Measurements from ENCODE around the gene ATXN7. TPM values are rescaled to one million over a fixed set of nuclear protein-coding genes. Genes with fewer than 3 reads are reported as not detected.

Gene ATXN7
- total RNA-seq, 1 donor from 2014 or later: 13.2 TPM

- intact Hi-C loops (cut with DNase I): loop anchor here (2.0 to 10.0 kb wide), 3 partner anchors 62 to 242 kb away; partner anchors contain the start of gene SCAANT1
- no peak for DNase-seq (ENCODE audit: low spot score in 2 of 2)
- TF ChIP-seq, protein P1, sequence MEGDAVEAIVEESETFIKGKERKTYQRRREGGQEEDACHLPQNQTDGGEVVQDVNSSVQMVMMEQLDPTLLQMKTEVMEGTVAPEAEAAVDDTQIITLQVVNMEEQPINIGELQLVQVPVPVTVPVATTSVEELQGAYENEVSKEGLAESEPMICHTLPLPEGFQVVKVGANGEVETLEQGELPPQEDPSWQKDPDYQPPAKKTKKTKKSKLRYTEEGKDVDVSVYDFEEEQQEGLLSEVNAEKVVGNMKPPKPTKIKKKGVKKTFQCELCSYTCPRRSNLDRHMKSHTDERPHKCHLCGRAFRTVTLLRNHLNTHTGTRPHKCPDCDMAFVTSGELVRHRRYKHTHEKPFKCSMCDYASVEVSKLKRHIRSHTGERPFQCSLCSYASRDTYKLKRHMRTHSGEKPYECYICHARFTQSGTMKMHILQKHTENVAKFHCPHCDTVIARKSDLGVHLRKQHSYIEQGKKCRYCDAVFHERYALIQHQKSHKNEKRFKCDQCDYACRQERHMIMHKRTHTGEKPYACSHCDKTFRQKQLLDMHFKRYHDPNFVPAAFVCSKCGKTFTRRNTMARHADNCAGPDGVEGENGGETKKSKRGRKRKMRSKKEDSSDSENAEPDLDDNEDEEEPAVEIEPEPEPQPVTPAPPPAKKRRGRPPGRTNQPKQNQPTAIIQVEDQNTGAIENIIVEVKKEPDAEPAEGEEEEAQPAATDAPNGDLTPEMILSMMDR (IDR thresholded peaks at IDR 0.05): no peak
- Histone ChIP-seq H3K27ac (peak overlapping the region; percentile 83 to 85), H3K4me3 (peak overlapping the region; percentile 86 to 95), H3K36me3 (peaks cover 20 to 27% of the 10 kb centered on the region in 2 donors), H3K9me3 (no peaks in the 10 kb centered on the region), H3K4me1 (peaks cover 6 to 19% of the 10 kb centered on the region in 2 donors), H3K27me3 (no peaks in the 10 kb centered on the region)
These were observed 159.0 kb downstream of the ATXN7 start for GRCh38 chr3:64022451-64023186.

DNA sequence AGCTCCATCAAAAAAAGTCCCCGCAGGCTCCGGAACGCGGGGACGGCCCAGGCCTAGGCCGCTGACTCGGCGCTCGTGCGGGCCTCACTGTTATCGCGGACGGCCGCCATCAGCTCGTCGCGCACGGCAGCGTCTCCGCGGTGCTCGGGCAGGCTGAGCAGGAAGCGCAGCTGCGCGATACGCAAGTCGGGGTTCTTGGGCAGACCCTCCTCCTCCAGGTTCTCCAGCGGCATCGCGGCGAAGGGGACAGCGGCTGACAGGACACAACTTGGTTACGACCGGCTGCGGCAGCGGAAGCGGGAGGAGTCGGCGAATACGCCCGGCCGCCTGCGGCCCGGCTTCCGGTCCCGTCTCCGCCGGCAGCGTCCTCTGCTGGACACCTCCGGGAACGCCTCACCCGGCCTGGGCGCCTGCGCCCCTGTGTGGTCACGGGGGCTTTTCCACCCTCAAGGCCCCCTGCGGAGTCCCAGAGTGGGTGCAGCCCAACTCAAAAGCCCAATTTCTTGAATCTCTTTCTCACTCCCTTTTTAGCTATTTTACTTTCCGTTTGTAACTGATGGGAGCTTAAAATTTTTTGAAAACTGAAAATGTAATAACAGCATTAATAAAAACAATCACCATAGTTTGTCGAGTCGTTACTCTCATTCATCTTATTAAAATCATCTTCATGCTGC is 159.7 kb downstream of the ATXN7 start, which contains the start of gene PSMD6:
TSS of gene PSMD6 (minus strand) at position 308 of the 674 bp plus-strand sequence. CDS start at position 233, 75 bp downstream.
- intact Hi-C loops (cut with DNase I): loop anchor here (2.0 to 10.0 kb wide), 3 partner anchors 63 to 241 kb away; partner anchors contain the start of gene SCAANT1
- H3K4me3 ChIP-seq: peak within 1 kb of the TSS; percentile 86 to 95

GRCh38 chr3:64023861-64024223 is 160.2 kb downstream of the ATXN7 start:
- H3K4me3 ChIP-seq: peak overlapping the region; percentile 86 to 95
- no peaks in the 10 kb centered on the region for H3K27me3 ChIP-seq
- peaks cover 10 to 15% of the 10 kb centered on the region in 2 donors for H3K36me3 ChIP-seq
- H3K27ac ChIP-seq: peak overlapping the region in 1 of 2 donors; percentile 85
- peaks cover 6 to 19% of the 10 kb centered on the region in 2 donors for H3K4me1 ChIP-seq
- intact Hi-C loops (cut with DNase I): loop anchor here (2.0 to 10.0 kb wide), 3 partner anchors 63 to 241 kb away; partner anchors contain the start of gene SCAANT1
- H3K9me3 ChIP-seq: no peaks in the 10 kb centered on the region
- TF ChIP-seq, protein P1 (IDR thresholded peaks at IDR 0.05): no peak
- DNase-seq (ENCODE audit: low spot score in 2 of 2): no peak

More for the DNA sequence above, 159.7 kb downstream of the ATXN7 start, which contains the start of gene PSMD6:
- TF ChIP-seq, protein P1 (IDR thresholded peaks at IDR 0.05): peak; percentile 98 to 100 (median 99)
- H3K9me3 ChIP-seq: no peaks in the 10 kb centered on the region
- peaks cover 13 to 20% of the 10 kb centered on the region in 2 donors for H3K36me3 ChIP-seq
- DNase-seq (ENCODE audit: low spot score in 2 of 2): peak in 1 of 2 donors; percentile 93
- H3K27ac ChIP-seq: peak within 1 kb of the TSS; percentile 83 to 85
- H3K4me1 ChIP-seq: peaks cover 6 to 19% of the 10 kb centered on the region in 2 donors
- H3K27me3 ChIP-seq: no peaks in the 10 kb centered on the region

GRCh38 chr3:64026346-64026745 is 162.7 kb downstream of the ATXN7 start:
- Histone ChIP-seq H3K4me3 (no peak overlapping the region), H3K27ac (no peak overlapping the region), H3K36me3 (peaks cover 0 to 3% of the 10 kb centered on the region in 2 donors), H3K27me3 (no peaks in the 10 kb centered on the region), H3K9me3 (no peaks in the 10 kb centered on the region), H3K4me1 (peaks cover 6 to 15% of the 10 kb centered on the region in 2 donors)
- TF ChIP-seq, protein P1 (IDR thresholded peaks at IDR 0.05): no peak
- intact Hi-C loops (cut with DNase I): loop anchor here (5.0 to 10.0 kb wide), 2 partner anchors 196 to 238 kb away; no protein-coding TSS in a partner anchor
- no peak for DNase-seq (ENCODE audit: low spot score in 2 of 2)

DNA sequence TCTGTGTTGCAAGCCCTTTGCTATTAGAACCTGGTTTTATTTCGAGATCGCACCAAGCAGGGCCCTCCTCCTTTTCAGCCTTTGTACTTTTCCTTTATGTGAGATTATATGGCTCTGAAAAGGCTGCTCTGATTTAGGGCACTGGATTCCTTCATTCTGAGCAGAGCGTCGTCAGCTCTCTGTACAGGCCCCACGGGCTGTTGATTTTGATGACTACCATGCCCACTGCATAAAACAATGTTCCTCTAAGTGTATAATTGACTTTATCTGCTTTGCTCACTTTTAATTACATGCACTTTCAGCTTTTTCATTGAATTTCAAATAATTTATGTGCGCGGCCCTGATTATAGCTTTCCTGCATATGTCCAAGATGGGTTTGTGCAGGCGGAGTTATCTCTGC is 164.0 kb downstream of the ATXN7 start:
- no peak for DNase-seq (ENCODE audit: low spot score in 2 of 2)
- Histone ChIP-seq H3K4me1 (peaks cover 0 to 1% of the 10 kb centered on the region in 2 donors), H3K4me3 (no peak overlapping the region), H3K27me3 (no peaks in the 10 kb centered on the region), H3K36me3 (no peaks in the 10 kb centered on the region), H3K9me3 (no peaks in the 10 kb centered on the region), H3K27ac (no peak overlapping the region)
- TF ChIP-seq, protein P1 (IDR thresholded peaks at IDR 0.05): no peak
- intact Hi-C loops (cut with DNase I): loop anchor here (5.0 to 10.0 kb wide), 2 partner anchors 195 to 237 kb away; no protein-coding TSS in a partner anchor

Measured in ascending aorta (tissue), 2 donors.